NOMO-1 treated with DMSO at 0.1 percent for 48 hours (cell line): ENCODE measurements around the gene TRIM28.
"Not testable (repeated sequence)": the region's sequence is repeated elsewhere in the genome, so short reads cannot be mapped to it uniquely, and the experiment has no call there.

ENCODE experiments used
- DNase-seq: peaks from one replicate; lab custom pipeline; 2025; ENCODE audit not compliant: unreplicated experiment; lab: John Stamatoyannopoulos, UW

The TRIM28 gene

DNA sequence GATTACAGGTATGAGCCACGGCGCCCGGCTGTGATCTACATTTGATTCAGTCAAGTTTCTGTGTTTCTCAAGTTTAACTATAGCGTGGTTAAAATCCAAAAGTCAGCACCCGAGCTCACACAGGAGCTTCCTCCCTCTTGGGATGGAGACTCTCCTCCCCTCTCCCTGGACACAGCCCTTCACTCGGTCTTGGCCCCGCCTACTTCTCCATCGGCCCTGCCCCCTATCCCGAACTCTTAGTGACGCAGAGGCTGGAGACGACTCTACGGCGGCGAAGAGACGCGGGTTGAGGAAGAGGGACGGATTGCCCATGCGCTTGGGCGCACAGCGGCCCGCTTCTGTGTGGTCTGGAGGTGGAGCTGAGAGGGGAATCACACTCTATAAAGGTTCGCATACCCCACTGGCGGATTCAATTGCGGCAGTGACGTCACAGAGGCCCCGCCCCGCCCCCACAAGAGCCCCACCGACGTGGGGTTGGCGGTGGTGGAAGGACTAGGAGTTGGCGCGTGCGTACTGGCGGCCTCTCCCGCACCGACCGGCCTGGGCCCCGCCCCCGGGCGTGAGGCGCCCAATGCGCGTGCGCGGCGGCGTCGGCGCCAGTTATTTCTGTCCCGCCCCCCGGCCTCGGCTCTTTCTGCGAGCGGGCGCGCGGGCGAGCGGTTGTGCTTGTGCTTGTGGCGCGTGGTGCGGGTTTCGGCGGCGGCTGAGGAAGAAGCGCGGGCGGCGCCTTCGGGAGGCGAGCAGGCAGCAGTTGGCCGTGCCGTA lies at the start of gene TRIM28:
Gene TRIM28 (plus strand): TSS at position 239 of the 765 bp plus-strand sequence. CDS start 694 bp downstream, outside the sequence.
- DNase-seq = no peak

DNA sequence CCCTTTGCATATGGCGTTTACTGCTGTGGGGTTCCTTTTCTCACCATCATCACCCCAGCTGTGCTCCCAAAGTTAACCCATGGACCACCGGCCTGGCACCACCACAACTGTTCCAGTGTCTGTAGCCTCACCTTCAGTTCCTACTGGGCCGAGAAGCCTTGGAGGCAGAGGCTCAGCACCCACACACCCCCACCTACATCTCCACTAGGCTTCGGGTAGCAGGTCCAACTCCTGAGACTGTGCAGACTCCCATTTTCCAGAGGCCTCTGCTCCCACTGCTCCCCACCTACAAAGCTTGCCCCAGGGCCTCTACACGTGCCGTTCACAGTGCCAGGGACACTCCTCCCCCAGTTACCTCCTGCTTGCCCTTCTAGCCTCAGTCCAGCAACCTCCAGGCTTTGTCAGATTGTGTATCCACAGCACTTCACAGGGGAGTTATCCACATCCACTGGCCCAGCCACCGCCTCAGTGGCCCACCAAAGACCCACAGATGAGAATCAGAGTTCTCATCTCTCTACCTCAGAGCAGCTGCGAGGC lies 46.2 kb upstream of the TRIM28 start:
- DNase-seq = no peak

DNA sequence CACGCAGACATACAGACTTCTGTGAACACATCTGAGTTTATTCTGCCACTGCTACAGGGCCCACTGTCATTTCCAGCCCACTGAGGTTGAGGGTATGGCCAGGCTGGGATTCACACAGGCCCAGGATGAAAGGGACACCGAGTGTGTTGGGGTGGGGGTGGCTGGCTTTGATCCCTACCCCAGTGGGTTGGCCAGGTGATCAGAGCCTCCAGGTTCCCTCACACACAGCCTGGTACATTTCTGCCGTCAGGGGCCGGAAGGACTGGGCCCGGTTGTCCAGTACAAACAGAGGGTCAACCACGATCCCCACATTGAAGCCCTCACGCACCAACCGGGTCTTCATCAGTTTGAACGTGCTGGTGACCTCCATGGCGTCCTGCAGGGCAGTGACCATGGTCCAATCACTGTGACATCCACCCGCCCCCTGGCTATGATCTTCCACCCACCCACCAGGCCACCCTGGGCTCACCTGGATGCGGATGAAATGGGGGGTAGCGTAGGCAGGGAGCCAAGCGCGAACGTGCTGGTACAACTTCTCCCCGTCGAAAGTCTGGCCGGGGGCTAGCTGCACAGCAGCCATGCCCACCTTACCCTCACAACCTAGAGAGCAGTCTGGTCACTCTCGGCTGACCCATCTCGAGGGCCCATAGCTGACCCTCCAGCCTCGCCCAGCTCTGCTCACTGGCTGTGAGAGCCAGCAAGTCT lies 45.4 kb upstream of the TRIM28 start:
- no peak for DNase-seq

DNA sequence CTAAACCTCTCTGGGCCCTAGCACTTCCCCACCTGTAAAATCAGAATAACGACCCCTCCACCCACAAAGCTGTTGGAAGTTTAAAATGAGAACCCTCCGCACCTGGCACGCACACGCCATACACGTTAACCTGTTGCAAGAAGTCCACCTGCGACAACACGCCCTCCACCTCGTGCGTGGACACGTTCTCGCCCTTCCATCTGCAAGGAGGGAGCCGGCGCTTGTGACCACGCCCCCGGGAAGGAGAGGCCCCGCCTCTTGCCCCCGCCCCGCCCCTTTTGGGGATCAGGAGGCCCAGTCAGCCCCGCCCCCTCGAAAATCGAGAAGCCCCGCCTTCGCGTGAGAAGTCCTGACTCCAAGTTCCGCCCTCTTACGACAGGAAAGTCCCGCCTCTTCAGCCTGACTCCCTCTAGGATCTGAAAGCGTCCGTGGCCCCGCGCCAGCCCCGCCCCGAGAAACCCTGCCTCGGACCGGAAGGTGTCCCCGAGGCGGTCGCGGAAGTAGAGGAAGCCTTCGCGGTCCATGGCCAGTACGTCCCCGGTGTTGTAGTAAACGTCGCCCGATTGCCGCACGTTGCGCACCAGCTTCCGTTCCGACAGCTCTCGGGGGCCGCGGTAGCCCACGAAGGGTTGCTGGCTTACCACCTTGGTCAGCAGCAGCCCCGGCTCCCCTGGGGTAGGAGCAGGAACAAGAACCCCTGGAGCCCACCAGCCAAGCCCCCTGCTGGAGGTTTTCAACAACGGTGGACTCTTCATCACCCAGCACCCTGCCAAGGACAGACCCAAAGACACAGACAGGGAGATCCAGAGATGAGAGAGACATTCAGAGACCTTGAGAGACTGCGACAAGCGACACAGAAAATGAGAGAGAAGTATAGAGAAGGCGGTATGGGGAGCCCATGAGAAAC lies 44.6 kb upstream of the TRIM28 start:
- peak; percentile 96 for DNase-seq

DNA sequence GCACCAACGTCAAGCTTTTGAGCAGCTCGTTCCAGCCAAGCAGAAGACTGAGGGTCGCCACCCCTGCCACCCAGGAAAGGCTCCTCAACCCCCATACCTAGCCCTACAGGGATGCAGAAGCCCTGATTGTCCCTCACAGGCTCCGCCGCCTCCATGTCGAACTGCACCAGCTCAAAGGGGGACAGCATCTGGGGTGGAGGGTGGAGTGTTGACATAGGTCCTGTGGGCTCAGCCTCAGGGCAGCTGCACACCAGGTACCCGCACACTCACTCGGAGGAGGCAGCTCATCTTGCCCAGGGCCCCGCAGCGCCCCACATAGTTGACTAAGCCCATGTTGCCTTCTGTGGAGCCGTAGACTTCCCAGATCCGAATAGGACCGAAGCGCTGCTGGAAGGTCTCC lies 43.6 kb upstream of the TRIM28 start:
- no peak for DNase-seq

DNA sequence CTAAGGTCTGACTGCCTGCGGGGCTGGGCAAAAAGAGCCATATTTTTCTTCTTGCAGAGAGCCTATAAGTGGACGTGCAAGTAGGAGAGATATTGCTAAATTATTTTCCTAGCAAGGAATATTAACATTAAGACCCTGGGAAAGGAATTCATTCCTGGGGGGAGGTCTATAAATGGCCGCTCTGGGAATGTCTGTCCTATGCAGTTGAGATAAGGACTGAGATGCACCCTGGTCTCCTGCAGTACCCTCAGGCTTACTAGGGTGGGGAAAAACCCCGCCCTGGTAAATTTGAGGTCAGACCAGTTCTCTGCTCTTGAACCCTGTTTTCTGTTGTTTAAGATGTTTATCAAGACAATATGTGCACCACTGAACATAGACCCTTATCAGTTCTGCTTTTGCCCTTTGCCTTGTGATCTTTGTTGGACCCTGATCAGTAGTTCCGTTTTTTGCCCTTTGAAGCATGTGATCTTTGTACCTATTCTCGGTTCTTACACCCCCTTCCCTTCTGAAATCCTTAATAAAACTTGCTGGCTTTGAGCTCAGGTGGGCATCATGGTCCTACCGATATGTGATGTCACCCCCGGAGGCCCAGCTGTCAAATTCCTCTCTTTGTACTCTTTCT lies 36.2 kb upstream of the TRIM28 start:
- not testable (repeated sequence) for DNase-seq

DNA sequence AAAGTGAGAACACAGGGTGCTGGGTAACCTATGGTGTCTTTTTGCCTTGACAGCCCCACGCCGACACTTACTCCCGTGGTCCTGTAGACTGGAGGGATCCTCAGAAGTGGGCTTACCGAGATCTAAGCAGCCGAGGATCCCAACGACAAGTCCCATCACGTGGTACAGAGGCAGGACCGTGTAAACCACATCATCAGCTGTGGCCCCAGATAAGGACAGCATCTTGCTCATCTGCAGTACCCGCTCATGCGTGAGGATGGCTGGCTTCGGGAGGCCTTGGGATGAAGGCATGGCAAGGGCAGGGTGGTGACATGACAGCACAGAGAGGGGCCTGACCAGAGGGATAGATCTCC lies 34.2 kb upstream of the TRIM28 start:
- no peak for DNase-seq

DNA sequence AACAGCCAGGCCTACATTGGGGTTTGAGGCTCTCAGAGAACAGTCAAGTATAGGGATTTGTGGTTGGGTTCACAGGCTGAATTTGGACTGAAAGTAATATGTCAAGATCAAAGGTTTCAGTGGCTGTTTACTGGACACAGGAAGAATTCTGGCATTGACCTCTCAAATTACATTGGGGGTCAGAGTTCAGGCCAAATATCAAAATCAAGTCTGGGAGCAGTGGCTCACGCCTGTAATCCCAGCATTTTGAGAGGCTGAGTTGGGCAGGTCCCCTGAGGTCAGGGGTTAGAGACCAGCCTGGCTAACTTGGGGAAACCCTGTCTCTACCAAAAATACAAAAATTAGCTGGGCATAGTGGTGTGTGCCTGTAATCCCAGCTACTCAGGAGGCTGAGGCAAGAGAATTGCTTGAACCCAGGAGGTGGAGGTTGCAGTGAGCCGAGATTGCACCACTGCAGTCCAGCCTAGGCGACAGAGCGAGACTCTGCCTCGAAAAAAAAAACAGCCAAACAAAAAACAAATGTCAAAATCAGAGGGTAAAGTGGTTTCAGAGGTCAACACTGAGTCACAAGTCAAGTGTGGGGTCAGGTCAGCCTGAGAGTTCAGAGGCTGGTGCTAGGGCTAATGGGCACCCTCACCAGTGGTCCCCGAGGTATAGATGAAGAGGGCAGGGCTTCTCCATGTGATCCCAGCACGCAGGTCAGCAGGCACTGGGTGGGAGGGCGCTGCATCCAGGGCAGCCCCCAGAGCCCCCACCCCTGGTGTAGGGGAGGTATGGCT lies 33.6 kb upstream of the TRIM28 start:
- DNase-seq = no peak

DNA sequence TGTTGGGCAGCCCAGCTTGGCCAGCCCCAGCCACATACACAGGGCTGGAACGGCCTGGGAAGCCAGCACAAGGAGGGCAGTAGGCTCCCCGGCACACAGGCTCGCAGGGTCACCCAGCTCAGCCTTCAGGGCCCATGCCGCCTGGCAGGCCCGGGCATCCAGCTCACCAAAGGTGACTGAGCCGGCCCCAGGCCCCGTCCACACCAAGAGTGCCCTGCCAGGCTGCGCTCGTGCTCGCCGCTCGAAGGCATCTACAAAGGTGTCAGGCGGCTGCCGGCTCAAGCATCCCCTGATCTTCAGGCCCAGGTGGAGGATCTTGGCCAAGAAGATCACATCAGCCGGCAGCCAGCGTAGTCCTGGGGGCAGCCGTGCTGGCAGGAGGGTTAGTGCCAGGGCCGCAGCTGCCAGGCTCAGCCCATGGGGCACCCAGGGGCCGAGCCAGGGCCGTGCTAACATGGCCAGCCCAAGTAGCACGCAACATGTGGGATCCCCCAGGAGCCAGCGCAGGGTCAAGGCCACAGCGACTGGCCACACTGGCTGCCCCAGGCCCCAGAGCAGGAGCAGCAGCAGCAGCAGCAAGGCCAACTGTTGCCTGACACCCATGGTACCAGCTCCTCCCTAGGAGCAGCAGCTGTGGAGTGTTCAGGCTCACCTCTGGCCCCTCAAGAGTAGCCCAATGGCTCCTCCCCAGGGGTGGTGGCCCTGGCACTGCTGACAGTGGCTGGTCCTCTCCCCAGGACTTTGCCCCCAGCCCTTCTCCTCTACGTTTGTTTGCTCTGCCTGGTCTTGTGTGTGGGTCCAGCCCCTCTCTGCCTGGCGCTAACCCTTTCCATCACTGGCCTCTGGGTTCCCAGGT lies 32.3 kb upstream of the TRIM28 start, which contains the start of gene SLC27A5:
Gene SLC27A5 (minus strand): TSS at position 640 of the 856 bp plus-strand sequence. CDS start 37 bp downstream, at position 603.
- no peak for DNase-seq

DNA sequence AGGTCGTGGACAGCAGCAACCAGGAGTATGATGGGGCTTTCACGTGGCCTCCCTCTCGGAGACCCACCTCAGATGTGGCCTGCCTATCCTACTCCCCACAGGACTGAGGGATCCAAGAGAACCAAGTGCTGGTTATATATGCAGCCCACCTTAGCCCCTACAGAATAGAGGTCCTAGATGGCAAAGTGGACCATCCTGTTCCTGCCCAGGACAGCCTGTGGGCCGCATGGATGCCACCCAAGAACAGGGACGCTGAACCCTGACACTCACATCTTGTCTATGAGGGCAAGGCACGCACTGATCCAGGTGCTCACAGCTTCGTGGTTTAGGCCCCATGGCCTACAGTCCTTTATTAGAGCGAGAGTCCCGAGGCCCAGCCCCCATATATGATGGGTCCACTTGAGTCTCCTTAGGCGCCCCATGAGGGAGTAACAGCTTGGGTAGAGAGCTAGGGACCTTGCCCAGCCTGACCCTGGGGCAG lies 30.6 kb upstream of the TRIM28 start:
- no peak for DNase-seq

DNA sequence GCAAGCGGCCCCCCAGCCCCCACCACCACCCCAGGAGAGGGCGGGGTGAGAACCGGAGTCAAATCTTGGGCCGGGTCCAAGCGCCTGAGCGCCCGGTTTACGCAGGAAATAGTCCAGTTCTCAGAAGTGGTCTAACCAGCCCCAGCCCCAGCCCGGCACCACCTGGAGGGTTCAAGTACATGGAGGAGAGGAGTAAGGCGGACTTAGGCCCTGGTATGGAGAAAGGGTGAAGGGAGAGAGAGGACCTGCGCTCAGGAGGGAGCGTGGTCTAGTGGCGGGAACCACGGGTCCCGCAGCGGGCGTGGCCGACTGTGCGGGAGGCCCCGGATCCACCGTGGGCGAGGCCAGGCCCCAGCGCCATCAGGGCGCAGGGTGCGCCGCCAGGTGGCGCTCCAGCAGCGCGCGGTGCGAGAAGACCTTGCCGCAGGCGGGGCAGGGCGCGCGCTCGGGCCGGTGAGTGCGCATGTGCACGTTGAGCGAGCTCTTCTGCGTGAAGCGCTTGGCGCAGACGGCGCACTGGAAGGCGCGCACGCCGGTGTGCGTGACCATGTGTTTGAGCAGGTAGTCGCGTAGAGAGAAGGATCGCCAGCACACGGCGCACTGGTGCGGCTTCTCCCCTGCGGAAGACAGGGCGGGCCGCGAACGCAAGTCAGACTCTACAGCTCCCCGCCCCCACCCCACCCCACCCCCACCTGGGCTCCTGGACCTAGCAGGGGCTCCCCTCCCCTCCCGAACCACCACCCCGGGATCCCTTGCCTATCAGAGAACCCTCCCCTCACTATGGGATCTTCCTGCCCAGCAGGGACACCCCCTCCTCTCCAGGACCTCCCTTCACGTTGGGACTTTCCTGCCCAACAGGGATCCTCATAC lies 29.9 kb upstream of the TRIM28 start:
- DNase-seq = peak; percentile 89

DNA sequence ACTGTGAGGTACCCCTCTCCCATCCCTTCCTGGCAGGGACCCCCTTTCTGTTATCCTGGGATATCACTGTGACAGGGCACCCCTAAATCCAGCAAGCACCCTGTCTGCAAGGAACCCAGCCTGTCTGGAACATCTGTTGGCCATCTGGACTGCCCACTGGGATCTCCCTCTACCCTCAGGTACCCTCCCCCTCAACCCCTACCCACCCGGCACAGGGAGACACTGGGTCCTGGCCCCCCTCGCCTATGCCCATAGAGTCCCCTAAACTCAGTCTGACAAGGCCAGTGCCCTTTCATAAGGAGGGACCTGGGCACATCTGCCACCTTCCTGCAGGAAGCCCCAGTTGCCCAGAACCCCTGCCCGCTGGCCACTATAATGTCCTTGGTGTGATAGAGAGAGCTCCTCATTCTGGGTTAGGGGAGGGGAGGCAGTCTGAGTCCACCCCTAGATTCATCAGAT lies 29.3 kb upstream of the TRIM28 start:
- DNase-seq = no peak

DNA sequence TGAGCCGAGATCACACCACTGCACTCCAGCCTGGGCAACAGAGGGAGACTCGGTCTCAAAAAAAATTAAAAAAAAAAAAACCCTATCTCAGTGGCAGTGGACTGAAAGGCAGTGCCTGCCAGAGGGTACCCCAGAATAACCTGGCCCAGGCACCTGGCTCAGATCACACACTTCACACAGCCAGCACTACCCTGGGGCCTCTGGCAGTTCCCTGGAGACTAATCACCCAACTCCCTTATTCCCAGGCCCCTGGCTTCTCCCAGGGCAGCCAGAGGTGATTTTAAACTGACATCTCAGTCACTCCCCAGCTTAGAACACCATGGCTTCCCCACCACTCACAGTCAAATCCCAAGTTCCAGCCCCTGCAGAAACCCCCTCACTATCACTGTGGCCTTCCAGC lies 28.6 kb upstream of the TRIM28 start:
- DNase-seq = no peak

DNA sequence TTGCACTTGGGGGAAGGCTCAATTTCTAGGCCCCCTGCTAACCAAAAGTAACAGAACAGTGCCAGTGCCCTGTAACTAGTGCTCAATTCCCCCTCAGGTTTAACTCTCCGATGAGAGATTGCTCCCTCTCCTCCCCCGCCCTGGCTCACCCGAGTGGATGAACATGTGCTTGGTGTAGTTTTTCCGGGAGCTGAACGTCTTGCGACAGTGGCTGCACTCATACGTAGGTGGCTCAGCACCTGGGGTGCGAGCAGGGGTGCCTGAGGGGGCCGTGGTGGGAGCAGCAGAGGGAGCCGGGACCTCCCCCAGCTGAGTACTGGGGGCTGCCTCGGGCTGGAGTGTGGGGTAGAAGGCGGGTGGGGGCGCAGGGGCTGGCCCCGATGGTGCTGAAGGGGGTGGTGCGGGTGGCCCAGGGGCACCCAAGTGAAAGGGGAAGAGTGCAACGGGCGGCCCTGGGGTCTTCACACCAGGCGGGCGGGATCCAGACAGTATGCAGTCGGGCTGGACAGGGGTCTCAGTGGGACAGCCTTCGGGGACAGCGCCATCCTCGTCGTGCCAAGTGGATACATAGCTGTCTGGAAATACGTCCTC lies 27.5 kb upstream of the TRIM28 start:
- DNase-seq = no peak

DNA sequence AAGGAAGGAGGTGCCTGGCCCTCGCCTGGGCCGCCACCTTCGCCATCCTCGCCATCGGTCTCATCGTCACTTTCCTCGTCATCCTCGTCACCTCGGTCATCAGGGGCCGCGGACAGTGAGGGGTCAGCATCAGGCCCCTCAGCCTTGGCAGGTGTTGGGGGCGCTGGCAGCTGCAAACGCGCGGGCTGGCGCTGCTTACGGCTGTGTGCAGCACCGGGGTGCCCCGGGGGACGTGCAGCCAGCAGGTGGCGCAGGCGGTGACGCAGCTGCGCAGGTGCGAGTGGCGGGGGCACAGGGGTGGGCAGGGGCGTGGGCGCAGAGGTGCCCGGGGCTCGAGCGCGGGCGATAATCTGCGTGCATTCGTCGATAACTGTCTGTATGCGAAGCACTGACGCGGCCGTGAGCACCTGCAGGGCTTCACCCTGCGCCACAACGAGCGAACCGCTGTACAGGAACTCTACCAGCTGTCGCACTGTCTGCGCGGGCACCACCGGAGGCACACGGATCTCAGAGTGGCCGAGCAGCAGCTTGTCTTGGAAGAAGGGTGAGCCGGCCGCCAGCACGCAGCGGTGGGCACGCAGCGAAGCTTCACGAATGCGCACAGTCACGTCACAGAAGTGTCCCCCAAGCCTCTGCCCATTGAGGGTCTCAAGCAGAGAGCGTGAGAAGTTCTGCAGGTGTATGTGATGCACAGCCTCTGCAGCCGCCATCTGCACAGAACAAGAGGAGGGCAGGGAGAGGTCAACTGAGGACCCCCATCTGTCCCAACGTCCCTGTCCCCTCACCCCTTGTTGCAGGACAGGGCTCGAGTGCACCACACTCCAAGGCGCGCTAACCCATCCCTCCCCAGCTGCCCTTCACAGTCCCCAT lies 26.7 kb upstream of the TRIM28 start:
- no peak for DNase-seq

DNA sequence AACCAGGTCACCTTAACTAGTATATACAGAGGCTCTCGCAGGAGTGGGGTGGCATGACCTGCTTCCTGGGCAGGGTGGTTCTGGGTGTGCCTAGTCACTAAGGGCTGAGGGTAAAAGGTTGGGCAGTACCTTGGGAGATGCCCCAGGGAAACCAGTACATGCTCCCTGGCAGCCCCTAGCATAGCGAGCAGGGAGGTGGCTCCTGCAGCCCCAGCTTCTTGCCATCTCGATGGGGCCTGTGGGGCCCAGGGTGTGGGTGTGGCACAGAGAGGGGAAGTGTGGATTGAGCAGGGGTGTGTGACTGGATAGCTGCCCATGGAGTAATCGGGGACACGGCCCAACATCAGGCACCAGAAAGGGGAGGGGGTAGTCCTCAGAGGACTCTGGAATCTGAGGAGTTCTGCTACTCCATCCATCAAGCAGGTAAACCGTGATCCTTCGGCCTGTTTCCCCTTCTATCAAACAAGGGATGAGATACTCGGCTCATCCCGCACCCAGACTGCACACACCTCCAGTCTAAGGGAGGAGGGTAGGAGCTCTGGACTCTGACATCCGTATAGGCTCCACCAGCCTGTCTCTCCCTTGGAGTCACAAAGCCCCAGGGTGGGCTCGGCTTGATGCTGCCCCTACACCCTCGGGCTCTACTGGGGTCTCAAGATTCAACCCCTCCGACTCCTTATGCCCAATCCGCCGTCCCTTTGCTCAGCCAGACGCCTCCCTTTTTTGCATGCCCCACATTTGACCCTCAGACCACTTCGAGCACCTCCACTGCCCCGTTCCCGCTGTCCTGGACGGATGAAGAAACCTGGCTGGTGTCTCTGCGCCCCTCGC lies 25.4 kb upstream of the TRIM28 start:
- peak; percentile 73 for DNase-seq
